ENCODE measurements around the gene ANKMY1.
"Not testable (repeated sequence)": the region's sequence is repeated elsewhere in the genome, so short reads cannot be mapped to it uniquely, and the experiment has no call there.

The ANKMY1 gene

DNA sequence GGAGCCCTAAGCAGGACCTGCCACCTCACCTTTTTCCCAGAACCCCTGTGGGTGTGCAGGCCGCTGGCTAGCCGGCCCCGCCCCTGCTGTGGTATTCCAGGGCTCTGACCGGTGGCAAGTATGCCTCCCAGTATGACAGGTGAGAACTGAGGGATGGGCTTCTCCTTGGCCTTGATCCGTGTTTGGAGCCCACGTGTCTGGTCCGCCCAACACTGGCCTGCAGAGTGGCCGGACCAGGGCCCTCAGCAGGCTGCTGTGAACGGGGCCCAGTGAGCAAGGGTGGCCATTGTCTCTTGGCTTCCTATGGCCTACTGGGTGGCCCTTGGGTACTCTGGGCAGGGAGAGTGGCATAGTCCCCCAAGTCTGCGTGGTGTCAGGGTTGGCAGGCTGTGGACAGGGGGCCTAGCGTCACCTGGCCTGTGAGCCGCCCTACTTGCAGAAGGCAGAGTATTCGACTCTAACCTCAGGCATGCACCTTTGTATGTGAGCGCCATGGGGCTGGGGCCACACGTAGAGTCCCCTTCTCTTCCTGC lies 12.3 kb upstream of the ANKMY1 start:
- no peak overlapping the region for H3K4me3 ChIP-seq (ENCODE audit: low read depth, low read length)

DNA sequence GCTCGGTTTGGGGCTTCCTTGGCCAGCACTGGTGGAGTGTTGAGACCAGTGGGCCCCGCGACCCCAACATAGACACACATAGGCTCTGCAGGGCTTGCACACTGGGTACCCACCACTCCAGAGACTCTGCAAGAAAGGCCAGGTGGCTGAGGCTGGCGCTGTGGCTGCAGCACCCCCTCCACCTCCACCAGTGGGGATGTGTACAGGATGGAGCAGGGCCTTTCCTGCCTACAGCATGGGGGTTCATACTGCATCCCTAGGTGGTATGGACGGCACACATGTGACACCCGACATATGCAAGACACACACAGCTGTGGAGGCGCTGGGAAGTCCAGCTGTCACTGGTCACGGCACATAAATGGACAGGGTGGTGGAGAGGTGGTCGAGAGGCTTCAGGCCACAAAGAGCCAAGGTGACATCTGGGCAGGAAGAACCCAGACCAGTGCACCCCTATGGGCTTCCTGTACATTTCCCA lies 11.8 kb upstream of the ANKMY1 start:
- no peak overlapping the region for H3K4me3 ChIP-seq (ENCODE audit: low read depth, low read length)

DNA sequence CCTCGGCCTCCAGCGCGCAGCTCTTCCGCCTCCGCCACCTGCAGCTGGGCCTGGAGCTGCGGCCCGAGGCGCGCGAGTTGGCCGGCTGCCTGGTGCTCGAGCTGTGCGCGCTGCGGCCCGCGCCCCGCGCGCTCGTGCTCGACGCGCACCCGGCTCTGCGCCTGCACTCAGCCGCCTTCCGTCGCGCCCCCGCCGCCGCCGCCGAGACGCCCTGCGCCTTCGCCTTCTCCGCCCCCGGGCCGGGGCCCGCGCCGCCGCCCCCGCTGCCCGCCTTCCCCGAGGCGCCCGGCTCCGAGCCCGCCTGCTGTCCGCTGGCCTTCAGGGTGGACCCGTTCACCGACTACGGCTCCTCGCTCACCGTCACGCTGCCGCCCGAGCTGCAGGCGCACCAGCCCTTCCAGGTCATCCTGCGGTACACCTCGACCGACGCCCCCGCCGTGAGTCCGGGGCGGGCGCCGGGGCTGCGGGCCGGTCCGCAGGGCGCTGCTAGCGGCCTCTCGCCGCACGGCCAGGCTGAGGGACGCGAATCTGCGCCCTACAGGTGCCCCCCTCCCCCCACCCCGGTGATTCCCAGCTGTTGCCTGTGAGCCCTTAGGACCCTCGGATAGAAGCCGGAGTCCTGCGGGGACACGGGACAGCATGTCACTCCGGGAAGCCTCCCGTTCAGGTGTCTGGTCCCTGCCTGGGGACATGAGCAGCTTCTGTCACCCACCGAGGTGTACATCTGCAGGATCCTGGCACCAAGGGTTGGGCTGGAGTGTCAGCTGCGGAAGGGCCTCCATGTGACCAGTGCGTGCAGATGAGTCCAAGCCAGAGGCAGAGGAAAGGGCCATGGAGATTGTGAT lies 11.1 kb upstream of the ANKMY1 start:
- peak overlapping the region; percentile 41 for H3K4me3 ChIP-seq (ENCODE audit: low read depth, low read length)

DNA sequence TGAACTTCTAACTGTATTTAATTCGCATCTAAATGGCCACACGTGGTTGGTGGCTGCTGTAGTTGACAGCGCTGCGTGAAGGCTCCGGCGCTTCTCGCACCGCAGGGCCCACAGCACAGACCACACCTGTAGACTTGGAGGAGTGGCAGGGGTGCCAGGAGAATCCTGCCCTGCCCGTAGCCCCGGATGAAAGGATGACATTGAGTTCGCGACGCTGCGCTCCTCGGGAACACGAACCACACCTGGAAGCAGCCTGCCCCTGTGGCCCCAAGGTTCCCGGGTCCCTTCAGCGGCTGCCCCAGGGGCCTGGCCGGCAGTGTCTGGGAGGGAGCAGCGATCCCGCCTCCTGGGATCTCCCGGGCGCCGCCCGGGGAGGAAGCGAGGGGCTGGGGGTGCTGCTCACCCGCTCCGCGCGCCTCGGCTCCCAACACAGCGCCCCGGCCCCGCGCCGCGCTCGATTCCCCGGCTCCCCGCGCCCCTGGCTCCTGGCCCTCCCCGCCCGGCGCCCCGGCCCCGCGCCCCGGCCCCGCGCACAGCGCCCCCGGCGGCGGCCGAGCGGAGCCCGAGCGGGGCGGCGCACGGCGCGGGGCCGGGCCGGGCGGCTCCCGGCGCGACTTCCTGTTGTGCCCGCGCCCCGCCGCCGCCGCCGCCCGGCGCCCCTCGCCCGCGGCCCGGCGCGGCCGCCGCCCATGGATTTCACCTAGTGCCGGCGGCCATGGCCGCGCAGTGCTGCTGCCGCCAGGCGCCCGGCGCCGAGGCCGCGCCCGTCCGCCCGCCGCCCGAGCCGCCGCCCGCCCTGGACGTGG lies 10.3 kb upstream of the ANKMY1 start, which contains the start of gene RNPEPL1:
Gene RNPEPL1, plus strand, starts transcription at position 613 of the 806 bp plus-strand sequence. Its CDS starts 103 bp downstream, at position 716.
- peak within 1 kb of the TSS; percentile 41 for H3K4me3 ChIP-seq (ENCODE audit: low read depth, low read length)

DNA sequence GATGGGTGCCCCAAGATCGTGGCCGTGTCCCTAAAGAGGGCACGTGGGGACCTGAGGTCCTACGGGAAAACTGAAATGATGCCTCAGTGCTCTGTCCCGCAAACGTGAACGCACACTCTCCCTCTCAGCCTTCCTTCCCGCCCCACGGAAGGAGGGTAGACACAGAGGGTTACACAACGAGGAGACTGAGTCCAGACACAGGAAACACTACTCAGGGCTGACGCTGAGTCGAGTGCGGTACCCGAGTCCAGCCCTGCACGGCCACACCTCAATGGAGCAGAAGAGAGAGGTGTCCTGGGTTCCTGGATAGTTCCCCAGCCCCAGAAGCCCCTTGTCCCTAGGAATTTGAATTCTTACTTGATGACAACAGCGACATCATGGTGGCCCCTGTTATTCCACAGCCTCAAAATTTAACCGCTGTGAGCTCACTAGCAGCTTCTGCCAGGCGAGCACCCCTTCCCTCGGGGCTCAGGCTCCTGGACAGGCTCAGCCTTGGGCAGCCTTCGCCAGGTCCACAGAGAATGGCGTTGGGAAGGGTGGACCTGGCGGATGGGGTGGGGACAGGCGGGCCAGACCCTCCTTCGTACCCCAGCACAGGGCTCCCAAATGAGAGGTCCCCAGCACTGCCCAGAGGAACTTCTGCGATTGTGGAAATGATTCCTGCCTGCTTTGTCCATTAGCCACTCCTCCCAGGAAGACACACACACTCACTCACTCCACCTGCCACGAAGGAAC lies 9.5 kb upstream of the ANKMY1 start:
- peak overlapping the region; percentile 37 for H3K4me3 ChIP-seq (ENCODE audit: low read depth, low read length)

DNA sequence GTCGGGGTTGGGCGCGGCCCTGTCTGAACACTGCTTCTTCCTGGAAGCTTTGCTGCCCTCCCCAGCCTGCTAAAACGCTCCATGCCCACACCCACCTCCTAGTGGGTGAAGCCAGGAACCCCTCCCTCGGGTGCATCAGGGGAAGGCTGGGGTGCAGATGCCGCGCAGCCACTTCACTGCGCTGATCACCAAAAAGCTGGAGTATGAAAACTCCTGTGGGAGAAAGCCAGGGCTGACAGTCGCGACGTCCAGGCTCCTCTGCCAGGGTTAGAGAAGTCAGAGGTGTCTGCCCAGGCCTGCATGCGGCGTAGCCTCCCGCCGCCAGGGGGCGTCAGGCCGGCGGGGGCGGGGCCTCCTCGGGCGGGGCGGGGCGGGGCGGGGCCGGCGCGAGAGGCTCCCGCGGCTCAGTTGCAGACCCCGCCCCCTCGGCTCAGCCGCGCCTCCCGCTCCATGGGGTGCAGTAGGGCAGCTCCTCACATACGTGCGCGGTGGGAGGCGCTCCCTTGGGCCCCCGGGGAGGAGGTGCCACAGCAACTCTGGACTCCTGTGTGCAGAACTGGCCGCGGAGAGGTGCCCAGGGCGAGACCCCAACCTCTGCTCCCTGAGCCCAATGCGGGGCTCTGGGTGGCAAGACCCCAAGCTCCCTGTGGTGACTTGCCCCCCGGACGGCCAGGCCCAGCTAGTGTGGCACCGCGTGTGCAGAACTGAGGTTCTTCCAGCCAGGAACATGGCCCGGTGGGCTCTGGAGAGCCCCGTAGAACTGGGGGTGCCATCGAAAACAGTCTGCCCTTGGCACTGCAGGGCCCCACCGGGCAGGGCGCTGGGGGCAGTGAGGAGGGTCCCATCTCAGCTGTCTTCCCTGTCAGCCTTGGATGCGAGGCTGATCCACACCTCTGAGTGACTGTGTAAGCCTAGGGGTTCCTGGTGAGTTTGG lies 8.7 kb upstream of the ANKMY1 start:
- H3K4me3 ChIP-seq (ENCODE audit: low read depth, low read length): no peak overlapping the region

DNA sequence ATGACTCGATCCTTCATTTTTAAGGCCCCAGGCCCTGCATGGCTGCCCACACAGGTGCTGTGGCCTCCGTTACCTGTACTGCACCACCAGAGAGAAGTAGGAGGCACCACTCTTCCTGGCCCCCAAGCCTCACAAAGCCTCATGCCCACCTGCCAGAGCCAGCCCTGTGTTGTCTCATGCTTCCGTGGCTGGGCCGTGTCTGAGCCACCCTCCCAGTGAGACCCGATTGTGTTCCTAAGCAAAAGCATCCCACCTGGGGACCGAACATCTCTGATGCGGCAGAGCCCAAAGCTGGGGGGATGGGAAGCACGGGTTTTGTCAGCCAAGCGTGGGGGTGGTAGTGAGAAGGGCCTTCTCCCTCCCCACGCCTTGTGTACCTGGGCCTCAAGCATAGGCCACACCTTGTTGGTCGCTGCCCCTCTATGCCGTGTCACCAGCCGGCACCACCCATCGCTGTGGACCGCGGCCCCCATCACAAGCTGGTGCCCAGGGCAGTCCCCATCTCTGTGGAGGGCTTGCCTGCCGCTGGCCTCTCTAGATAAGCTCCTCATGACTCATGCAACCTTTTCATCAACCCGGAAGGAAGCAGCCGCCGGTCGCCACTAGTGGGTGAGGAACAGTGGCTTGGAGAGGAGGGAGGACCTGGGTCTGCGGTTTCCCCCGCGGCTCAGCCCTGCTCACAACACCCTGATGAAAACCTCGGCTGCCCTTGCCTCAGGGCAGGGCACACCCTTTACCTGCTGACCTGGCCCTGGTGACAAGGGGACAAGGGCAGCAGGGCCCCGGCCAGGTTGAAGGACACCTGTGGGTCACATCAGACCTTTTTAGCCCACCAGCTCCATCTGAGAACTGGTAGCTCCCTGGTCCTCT lies 7.8 kb upstream of the ANKMY1 start:
- no peak overlapping the region for H3K4me3 ChIP-seq (ENCODE audit: low read depth, low read length)

DNA sequence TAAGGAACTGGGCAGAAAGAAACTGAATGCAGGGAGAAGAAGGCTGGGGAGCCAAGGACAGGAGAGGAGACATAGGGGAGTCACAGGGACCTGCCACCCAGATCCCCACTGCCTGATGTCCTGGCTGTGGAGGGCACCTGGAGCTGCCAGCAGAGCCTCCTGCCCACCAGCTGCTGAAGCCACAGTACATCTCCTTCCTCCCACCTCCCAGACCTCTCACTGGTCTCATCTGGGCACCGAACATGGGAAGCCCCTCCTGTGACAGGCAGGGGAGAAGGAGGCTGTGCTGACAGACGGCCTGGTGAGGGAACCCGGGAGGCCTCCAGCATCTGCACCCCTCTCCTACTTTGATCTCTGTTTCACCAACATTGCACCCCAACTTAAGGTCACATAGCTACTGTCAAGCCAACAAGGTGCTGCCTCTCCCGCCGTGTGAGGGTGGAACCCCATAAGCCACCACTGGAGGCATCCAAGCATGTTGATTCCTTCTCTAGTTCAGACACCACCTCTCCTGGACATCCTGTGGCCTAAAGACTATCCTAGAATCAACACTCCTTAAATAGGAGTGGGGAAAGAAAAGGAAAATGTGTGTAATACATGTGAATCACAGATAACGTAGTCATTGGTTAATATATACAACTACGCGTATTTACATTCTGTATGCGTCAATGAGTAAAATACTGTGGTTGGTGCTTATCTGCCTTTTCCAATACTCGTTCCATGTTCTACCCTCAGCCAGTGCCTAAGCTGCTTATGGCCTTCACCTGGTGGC lies 7.0 kb upstream of the ANKMY1 start:
- H3K4me3 ChIP-seq (ENCODE audit: low read depth, low read length): no peak overlapping the region

DNA sequence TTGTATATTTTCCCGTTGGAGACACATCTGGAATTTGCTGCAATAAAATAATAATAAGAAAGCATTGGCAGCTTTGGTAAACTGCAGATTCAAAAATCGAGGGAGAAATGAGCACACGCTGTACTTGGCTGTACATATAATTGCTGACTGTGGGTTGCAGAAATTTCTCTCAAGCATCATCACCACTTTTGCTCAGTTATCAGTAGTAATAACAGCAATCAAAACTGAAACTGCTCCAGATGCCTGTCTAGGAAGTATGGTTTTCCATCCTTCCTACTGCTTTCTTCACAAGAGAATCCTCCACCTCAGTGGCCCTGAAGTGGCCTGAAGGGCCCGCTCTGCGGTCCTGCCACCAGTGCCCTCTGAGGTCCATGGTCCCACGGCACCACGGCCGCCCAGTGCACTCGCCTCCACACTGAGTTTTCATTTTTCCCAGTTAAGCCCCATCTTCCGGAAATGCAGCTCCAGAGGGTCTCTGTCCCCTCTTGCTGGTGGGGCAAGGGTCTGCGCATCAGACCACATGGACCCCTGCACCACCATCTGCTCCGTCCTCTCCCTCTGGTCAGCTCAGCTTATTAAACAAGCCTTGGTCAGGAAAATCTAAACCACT lies 6.3 kb upstream of the ANKMY1 start:
- no peak overlapping the region for H3K4me3 ChIP-seq (ENCODE audit: low read depth, low read length)

DNA sequence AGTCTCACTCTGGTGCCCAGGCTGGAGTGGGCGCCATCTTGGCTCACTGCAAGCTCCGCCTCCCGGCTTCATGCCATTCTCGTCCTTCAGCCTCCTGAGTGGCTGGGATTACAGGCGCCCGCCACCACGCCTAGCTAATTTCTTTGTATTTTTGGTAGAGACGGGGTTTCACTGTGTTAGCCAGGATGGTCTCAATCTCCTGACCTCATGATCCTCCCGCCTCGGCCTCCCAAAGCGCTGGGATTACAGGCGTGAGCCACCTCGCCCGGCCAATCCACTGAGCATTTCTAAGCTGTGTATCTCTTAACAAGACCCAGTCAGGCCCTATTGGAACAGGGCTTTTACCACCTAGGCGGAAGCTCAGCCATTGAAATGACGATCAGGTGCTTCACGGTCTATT lies 5.4 kb upstream of the ANKMY1 start:
- H3K4me3 ChIP-seq (ENCODE audit: low read depth, low read length): not testable (repeated sequence)

DNA sequence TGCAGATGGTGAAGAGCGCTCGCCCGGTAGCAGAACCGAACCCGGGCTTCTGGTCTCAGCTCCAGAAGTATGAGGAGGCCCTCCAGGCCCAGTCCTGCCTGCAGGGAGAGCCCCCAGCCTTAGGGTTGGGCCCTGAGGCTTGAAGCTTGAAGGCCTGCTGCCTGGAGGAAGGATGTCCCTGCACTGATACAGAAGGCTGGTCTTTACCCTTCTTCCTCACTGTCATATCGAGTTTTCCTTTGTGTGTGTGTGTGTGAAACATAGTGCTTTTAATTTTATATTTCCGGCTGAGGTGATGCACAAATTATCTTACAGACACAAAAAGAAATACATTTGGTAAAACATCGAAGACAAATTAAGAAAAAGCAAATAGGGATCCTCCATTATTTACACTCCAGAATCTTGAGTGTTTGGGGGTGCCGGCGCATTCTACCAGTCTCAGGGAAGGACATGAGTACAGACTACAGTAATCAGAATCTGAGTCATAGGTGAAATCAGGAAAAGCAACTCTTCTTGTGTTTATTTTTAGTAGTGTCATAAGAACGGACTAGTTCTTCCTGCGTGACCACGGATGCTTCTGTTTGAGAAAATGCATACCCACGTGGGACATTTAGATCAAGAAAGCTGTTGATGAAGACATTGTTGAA lies 3.7 kb upstream of the ANKMY1 start:
- peak overlapping the region; percentile 57 for H3K4me3 ChIP-seq (ENCODE audit: low read depth, low read length)

DNA sequence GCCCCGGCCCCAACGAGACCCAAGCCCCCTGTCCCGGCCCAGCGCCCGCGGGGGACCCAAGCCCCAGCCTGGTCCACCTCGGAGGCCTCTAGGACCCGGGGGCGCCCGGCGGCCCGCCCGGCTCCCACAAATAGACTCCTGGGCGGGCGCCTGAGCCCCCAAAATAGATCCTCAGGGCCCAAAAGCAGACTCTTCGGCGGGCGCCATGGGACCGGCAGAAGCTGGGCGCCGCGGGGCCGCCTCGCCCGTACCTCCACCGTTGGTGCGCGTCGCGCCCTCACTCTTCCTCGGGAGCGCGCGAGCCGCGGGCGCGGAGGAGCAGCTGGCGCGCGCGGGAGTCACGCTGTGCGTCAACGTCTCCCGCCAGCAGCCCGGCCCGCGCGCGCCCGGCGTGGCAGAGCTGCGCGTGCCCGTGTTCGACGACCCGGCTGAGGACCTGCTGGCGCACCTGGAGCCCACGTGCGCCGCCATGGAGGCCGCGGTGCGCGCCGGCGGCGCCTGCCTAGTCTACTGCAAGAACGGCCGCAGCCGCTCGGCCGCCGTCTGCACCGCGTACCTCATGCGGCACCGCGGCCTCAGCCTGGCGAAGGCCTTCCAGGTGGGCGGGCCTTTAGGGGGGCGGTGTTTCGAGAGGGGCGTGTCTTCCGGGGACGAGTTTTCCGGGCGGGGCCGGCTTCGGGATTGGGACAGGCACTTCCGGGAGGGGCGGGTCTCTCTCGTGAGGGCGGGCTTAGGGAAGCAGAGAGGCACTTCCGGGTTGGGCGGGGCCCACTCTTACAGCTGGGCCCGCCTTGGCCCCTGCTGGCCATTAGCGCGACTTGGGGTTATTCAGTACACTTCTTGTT lies 2.9 kb upstream of the ANKMY1 start:
- H3K4me3 ChIP-seq (ENCODE audit: low read depth, low read length): peak overlapping the region; percentile 67

DNA sequence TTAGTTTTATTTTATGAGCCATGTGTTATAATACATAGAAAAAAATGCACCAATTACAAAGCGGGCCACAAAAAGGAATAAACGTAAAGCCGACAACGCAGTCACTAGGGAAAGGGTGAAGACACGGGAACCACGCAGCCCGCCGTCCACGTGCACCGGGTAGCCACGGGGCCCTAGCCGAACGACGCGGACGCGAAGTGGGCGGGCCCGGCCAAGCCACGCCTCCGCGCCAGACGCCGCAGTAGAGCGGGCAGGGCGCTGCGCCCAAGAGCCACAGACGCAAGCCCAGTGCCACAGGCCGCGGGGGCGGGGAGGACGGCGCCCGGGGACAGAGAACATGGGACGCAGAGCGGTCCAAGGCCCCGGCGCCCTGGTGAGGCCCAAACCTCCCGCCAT lies 2.3 kb upstream of the ANKMY1 start, which contains the start of gene DUSP28:
Gene DUSP28, plus strand, starts transcription at position 274 of the 396 bp plus-strand sequence. CDS start 328 bp downstream, outside the sequence.
- H3K4me3 ChIP-seq (ENCODE audit: low read depth, low read length): peak within 1 kb of the TSS; percentile 67

DNA sequence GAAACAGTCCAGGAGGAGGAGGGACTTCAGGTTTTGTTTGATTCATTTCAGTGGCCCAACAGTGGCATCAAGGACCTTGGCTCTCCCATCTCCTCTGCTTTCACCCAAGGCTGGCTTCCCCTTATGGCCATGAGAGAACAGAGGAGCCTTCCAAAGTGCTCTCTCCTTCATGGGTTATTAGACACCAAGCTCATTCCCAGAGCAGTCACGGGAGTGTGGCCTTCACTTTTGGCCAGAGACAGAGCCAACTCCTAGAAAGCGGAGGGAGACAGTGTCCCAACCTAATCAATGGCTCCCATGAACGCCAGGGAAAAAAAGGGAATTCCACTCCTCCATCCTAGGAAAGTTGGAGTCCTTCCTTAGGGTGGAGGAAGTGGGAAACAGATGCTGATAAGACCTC lies 1.5 kb upstream of the ANKMY1 start:
- H3K4me3 ChIP-seq (ENCODE audit: low read depth, low read length): no peak overlapping the region

DNA sequence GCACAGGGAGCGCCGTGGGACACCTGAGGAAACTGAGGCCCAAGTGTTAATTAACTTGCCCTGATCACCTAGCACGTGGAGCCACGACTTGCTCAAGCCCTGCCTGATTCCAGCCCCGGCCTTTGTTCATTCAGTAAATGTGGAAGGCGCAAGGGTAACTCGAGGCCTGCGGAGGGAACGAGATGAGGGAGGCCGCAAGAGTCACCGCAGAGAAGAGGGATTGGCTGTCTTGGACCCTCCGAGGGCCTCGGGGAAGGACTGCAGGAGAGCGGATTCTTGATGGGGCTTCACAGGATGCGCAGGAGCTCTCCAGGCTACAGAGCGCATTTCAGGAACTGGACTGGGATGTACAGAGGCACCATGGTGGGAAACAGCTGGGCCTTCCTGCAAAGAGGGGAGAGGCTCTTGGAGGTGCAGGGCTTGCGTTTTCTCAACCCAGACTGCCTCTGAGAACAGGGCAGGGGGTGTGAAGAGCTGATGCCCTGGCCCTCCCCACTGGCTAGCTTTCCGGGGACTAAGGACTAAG lies 511 bp upstream of the ANKMY1 start:
- no peak overlapping the region for H3K4me3 ChIP-seq (ENCODE audit: low read depth, low read length)

Data from iPS-11a (cell line).